ENCODE data around the gene IFITM10.

IFITM10 gene

GRCh38 chr11:1728931-1729691 lies 21.3 kb downstream of the IFITM10 start:
- TF ChIP-seq CTCF (IDR thresholded peaks at IDR 0.05; ENCODE audit: insufficient read depth, missing control alignments), result no peak
- FAIRE-seq (no peak), DNase-seq (ENCODE audit: insufficient read length, low spot score) (no peak)

GRCh38 chr11:1728301-1728700 lies 22.1 kb downstream of the IFITM10 start:
- no peak for TF ChIP-seq CTCF (IDR thresholded peaks at IDR 0.05; ENCODE audit: insufficient read depth, missing control alignments)
- DNase-seq (ENCODE audit: insufficient read length, low spot score) (no peak), FAIRE-seq (no peak)

GRCh38 chr11:1727861-1728260 lies 22.5 kb downstream of the IFITM10 start:
- no peak for TF ChIP-seq CTCF (IDR thresholded peaks at IDR 0.05; ENCODE audit: insufficient read depth, missing control alignments)
- FAIRE-seq (no peak), DNase-seq (ENCODE audit: insufficient read length, low spot score) (no peak)

GRCh38 chr11:1727096-1727690 lies 23.2 kb downstream of the IFITM10 start:
- DNase-seq (ENCODE audit: insufficient read length, low spot score) (no peak), FAIRE-seq (no peak)

GRCh38 chr11:1719781-1720180 lies 30.6 kb downstream of the IFITM10 start:
- no peak for FAIRE-seq
- DNase-seq (ENCODE audit: insufficient read length, low spot score), result no peak
- no peak for TF ChIP-seq CTCF (IDR thresholded peaks at IDR 0.05; ENCODE audit: insufficient read depth, missing control alignments)

More at GRCh38 chr11:1727096-1727690, 23.2 kb downstream of the IFITM10 start:
- no peak for TF ChIP-seq CTCF (IDR thresholded peaks at IDR 0.05; ENCODE audit: insufficient read depth, missing control alignments)

- no peak for FAIRE-seq
- DNase-seq (ENCODE audit: insufficient read length, low spot score), result no peak
- no peak for TF ChIP-seq CTCF (IDR thresholded peaks at IDR 0.05; ENCODE audit: insufficient read depth, missing control alignments)
These were observed 32.1 kb downstream of the IFITM10 start for GRCh38 chr11:1718326-1718725.

- DNase-seq (ENCODE audit: insufficient read length, low spot score) (no peak), FAIRE-seq (no peak)
- no peak for TF ChIP-seq CTCF (IDR thresholded peaks at IDR 0.05; ENCODE audit: insufficient read depth, missing control alignments)
These were observed 32.6 kb downstream of the IFITM10 start for GRCh38 chr11:1717745-1718144.

Measured in D721Med (cell line).